Lower lobe of right lung (tissue), 2 donors: ENCODE data around the gene GLI3. TPM values are rescaled to one million over a fixed set of nuclear protein-coding genes. Genes with fewer than 3 reads are reported as not detected.

Source experiments
- ATAC-seq, 2 donors: fragments of 200-7000 bp; cut with Tn5 transposase; one replicate each; pipeline ENCODE4 v1.9.1; 2020 to 2022; ENCODE audit warnings: mild to moderate bottlenecking in 2 of 2, moderate library complexity in 2 of 2
- DNase-seq: peaks from one replicate; pipeline ENCODE4 v3.0.0-alpha.2; 2020
- H3K27ac ChIP-seq: fragments of 200-600 bp; one replicate; pipeline ENCODE4 v1.8.0; 2022
- H3K27me3 ChIP-seq: fragments of 200-600 bp; one replicate; pipeline ENCODE4 v1.8.0; 2022; ENCODE audit warnings: low read depth
- H3K36me3 ChIP-seq: fragments of 200-600 bp; one replicate; pipeline ENCODE4 v1.8.0; 2022; ENCODE audit warnings: mild to moderate bottlenecking
- H3K4me1 ChIP-seq: fragments of 200-600 bp; one replicate; pipeline ENCODE4 v1.8.0; 2022
- H3K4me3 ChIP-seq: fragments of 200-600 bp; one replicate; pipeline ENCODE4 v1.8.0; 2022; ENCODE audit warnings: mild to moderate bottlenecking
- H3K9me3 ChIP-seq: fragments of 200-600 bp; one replicate; pipeline ENCODE4 v1.8.0; 2022
- intact Hi-C: fragments of 100-400 bp; cut with DNase I; formaldehyde crosslinking; loops from one replicate; pipeline ENCODE4 v1.11.0; 2022
- total RNA-seq: library from RNA; stranded (reverse); fragmentation: NEBNext Ultra II Directional; extraction: Animal tissue kit (Norgen Biotek cat#: 25700); gene quantifications from one replicate; pipeline ENCODE4 v1.2.1, GENCODE V29; 2021
- TF ChIP-seq, protein P1 (sequence below): fragments of 200-600 bp; IDR thresholded peaks from one replicate; pipeline ENCODE4 v1.8.0; 2022; ENCODE audit warnings: antibody characterized with exemption, mild to moderate bottlenecking
- donor health status: DM: no; HTN: yes; CAD: no; lungs with severe emphysema.

Gene GLI3
- total RNA-seq, 1 donor from 2014 or later, result 20.7 TPM

DNA sequence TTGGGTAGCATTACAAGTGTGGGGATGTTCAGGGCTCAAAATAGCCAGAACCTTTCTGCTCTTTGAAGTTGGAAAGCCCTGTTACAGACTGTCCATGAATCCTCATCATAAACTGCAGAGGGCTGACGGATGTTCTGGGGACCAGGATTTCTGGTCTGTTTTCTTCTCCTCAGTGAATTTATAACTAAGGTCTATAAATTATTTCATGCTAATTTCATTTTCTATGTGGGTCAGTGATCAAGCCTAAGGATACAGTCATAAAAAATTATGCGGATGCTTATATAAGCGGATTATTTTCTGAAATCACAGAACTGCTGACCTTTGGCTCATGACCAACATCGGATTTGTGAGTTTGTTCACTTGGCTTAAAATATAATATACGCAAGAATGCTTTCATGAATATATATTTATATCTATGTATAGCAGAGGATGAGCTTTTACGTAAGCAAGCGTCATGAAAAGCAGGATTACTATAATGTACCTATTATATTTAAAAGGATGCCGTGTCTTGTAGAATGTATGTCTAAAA lies 263.7 kb downstream of the GLI3 start:
- Histone ChIP-seq H3K36me3 (peaks cover 10% of the 10 kb centered on the region), H3K27me3 (no peaks in the 10 kb centered on the region), H3K4me3 (no peak overlapping the region), H3K27ac (no peak overlapping the region), H3K4me1 (peaks cover 24% of the 10 kb centered on the region), H3K9me3 (no peaks in the 10 kb centered on the region)
- no peak for ATAC-seq
- TF ChIP-seq, protein P1, sequence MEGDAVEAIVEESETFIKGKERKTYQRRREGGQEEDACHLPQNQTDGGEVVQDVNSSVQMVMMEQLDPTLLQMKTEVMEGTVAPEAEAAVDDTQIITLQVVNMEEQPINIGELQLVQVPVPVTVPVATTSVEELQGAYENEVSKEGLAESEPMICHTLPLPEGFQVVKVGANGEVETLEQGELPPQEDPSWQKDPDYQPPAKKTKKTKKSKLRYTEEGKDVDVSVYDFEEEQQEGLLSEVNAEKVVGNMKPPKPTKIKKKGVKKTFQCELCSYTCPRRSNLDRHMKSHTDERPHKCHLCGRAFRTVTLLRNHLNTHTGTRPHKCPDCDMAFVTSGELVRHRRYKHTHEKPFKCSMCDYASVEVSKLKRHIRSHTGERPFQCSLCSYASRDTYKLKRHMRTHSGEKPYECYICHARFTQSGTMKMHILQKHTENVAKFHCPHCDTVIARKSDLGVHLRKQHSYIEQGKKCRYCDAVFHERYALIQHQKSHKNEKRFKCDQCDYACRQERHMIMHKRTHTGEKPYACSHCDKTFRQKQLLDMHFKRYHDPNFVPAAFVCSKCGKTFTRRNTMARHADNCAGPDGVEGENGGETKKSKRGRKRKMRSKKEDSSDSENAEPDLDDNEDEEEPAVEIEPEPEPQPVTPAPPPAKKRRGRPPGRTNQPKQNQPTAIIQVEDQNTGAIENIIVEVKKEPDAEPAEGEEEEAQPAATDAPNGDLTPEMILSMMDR, result no peak
- DNase-seq, result no peak
- intact Hi-C loops, result no loop called here

- Histone ChIP-seq H3K27me3 (no peaks in the 10 kb centered on the region), H3K4me1 (peaks cover 24% of the 10 kb centered on the region), H3K27ac (no peak overlapping the region), H3K9me3 (no peaks in the 10 kb centered on the region), H3K36me3 (peaks cover 10% of the 10 kb centered on the region), H3K4me3 (no peak overlapping the region)
- ATAC-seq (no peak), DNase-seq (no peak)
- TF ChIP-seq, protein P1, result no peak
- intact Hi-C loops, result no loop called here
These were observed 264.2 kb downstream of the GLI3 start for GRCh38 chr7:41972776-41973175.

- Histone ChIP-seq H3K4me3 (no peak overlapping the region), H3K27me3 (no peaks in the 10 kb centered on the region), H3K36me3 (peaks cover 10% of the 10 kb centered on the region), H3K9me3 (no peaks in the 10 kb centered on the region), H3K27ac (no peak overlapping the region), H3K4me1 (peaks cover 20% of the 10 kb centered on the region)
- ATAC-seq, result no peak
- no peak for DNase-seq
- TF ChIP-seq, protein P1, result no peak
- intact Hi-C loops, result no loop called here
These were observed 264.7 kb downstream of the GLI3 start for GRCh38 chr7:41972270-41972669.

DNA sequence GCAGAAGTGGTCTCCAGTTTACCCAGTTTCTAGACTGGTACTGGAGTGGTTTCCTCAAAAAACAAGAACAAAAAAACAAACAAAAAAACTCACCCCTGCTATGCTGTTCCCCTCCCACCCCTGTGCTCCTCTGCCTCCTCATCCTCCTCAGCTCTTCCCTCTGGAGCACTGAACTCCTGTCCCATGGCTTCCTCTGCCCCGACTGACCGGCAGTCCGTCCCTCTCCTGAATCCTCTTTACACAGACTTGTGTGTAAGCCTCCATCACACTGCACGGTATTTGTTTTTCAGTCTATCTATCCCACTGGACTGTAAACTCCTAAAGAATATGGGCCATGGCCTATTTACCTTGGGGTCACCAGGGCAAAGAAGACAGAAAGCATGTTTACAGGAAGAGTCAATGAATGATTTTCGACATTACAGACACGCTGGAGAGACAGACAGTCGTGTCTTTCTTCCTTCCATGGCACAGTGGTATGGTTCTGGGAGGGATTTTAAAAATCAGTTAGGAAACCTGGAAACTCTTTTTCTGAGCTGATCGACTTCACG lies 265.3 kb downstream of the GLI3 start:
- no peak overlapping the region for H3K27ac ChIP-seq
- no peak overlapping the region for H3K4me3 ChIP-seq
- TF ChIP-seq, protein P1, result no peak
- no peaks in the 10 kb centered on the region for H3K9me3 ChIP-seq
- no peak for DNase-seq
- no peaks in the 10 kb centered on the region for H3K27me3 ChIP-seq
- peaks cover 14% of the 10 kb centered on the region for H3K4me1 ChIP-seq
- intact Hi-C loops, result no loop called here
- ATAC-seq, result no peak
- H3K36me3 ChIP-seq, result peaks cover 15% of the 10 kb centered on the region

DNA sequence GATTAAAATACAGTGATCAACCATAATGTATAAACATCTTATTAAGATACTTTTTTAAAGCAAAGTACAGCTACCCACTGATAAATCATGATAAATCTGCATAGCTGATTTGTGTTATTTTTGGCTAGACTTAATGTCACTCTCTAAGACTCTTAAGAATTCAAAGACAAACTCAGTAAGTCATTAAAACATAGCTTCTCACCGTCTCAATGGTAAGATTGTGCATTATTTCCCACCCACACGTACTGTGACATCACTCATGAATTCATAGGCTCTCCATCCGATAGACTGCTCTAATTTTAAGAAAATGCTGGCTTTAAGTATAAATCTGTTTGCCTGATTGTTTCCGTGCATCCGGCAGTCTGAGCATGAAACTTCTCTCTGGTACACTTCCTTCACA lies 266.1 kb downstream of the GLI3 start:
- DNase-seq, result no peak
- TF ChIP-seq, protein P1, result no peak
- intact Hi-C loops, result no loop called here

More for the DNA sequence above, 266.1 kb downstream of the GLI3 start:
- Histone ChIP-seq H3K27me3 (no peaks in the 10 kb centered on the region), H3K36me3 (peaks cover 23% of the 10 kb centered on the region), H3K4me3 (no peak overlapping the region), H3K4me1 (peaks cover 14% of the 10 kb centered on the region), H3K27ac (no peak overlapping the region), H3K9me3 (no peaks in the 10 kb centered on the region)
- ATAC-seq, result no peak
